Activated naive CD8-positive, alpha-beta T cell treated with anti-CD3 and anti-CD28 coated beads, Interleukin-2, amount 50 U/mL, for 16 hours (primary cell): ENCODE data around the gene CLEC19A.
"Not testable (repeated sequence)": the region's sequence is repeated elsewhere in the genome, so short reads cannot be mapped to it uniquely, and the experiment has no call there.

ENCODE experiments used
- DNase-seq: peaks from one replicate; pipeline ENCODE4 v3.0.0-alpha.2; 2020; ENCODE audit warnings: low read depth, low spot score

The CLEC19A gene

GRCh38 chr16:19286827-19287226 lies 1.3 kb downstream of the CLEC19A start:
- no peak for DNase-seq

GRCh38 chr16:19287241-19287640 lies 1.7 kb downstream of the CLEC19A start:
- DNase-seq = no peak

GRCh38 chr16:19288872-19289799 lies 3.6 kb downstream of the CLEC19A start:
- DNase-seq = no peak

GRCh38 chr16:19289811-19290485 lies 4.4 kb downstream of the CLEC19A start:
- DNase-seq = no peak

- no peak for DNase-seq
Measured at GRCh38 chr16:19290860-19291259, 5.3 kb downstream of the CLEC19A start.

- DNase-seq = no peak
Measured at GRCh38 chr16:19291475-19291874, 5.9 kb downstream of the CLEC19A start.

GRCh38 chr16:19292186-19292585 lies 6.7 kb downstream of the CLEC19A start:
- DNase-seq = no peak

- DNase-seq = no peak
Measured at GRCh38 chr16:19294156-19294649, 8.7 kb downstream of the CLEC19A start.

GRCh38 chr16:19295393-19295792 lies 9.9 kb downstream of the CLEC19A start:
- DNase-seq = no peak

GRCh38 chr16:19297454-19297853 lies 11.9 kb downstream of the CLEC19A start:
- no peak for DNase-seq

DNA sequence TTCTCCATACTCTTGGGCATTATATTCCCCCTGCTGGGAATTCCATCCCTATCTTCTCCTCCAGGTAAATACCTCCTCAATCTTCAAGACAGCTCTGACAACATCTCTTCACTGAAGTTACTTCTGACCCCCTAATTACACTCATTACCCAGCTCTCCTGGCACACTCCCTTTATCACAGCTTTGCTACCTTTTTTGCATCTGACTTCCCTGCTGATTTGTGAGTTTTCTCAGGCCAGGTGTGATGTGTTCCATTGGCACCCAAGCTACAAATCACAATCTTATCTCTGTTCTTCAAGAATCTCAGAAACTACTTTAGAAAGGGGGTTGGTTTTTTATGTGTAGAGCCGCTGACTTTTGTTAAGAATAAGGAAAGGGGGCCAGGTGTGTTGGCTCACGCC lies 14.0 kb downstream of the CLEC19A start:
- no peak for DNase-seq

DNA sequence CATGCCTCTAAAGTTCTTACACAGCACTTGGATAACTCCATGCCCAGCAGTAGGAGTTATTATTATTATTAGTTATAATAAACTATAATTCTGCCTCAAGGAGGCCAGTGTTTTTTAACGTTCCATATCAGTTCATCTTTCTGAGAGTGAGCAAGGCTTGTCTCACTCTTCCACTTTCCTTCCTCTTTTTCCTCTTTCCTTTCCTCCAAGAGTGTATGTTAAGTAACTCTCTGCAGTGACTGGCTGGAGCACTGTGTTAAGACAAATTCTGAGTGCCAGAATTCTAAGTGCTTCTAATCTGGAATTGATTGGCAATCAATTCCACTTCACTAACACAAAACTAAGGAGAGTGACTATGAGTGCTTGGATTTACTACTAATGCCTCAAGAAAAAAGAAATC lies 16.4 kb downstream of the CLEC19A start:
- no peak for DNase-seq

DNA sequence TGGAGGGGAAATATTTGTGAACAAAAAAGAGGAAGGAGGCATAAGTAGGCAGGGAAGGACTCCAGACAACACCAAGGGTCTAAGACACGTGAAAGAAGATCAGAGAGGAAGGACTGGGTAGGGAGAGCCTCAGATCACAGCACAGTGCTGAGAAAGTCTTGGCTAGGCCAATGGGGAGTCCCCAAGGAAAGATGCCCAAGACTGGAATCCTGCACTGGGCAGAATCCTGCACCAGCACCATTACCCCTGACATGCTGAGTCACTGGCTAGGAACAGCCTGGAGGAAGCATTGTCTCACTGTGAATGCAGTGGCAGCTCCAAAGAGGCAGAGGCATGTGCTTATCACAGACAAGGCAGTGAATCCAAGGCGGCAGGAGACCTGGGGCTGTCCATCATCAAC lies 19.2 kb downstream of the CLEC19A start:
- DNase-seq = no peak

DNA sequence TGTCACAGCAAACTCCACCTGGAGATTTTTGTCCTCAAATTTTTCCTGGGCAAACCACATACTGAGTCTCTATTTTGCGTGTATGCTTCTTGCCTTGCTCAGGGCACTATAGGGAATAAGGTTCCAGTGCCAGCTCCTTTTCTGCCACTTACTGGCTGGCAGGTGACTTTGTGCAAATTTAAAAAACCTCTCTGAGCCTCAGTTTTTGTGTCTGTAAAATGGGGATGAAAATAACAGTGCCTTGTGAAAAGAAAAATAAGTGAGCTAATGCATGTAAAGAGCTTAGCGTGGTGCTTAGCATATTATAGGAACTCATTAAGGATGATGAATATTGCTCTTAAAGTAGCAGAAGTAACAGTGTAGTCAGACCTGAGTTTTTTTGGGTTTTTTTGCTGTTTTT lies 19.9 kb downstream of the CLEC19A start:
- no peak for DNase-seq

GRCh38 chr16:19307587-19308241 lies 22.2 kb downstream of the CLEC19A start:
- DNase-seq = no peak

- DNase-seq = no peak
Measured at GRCh38 chr16:19308392-19308791, 22.9 kb downstream of the CLEC19A start.

GRCh38 chr16:19309178-19309577 lies 23.6 kb downstream of the CLEC19A start:
- no peak for DNase-seq

DNA sequence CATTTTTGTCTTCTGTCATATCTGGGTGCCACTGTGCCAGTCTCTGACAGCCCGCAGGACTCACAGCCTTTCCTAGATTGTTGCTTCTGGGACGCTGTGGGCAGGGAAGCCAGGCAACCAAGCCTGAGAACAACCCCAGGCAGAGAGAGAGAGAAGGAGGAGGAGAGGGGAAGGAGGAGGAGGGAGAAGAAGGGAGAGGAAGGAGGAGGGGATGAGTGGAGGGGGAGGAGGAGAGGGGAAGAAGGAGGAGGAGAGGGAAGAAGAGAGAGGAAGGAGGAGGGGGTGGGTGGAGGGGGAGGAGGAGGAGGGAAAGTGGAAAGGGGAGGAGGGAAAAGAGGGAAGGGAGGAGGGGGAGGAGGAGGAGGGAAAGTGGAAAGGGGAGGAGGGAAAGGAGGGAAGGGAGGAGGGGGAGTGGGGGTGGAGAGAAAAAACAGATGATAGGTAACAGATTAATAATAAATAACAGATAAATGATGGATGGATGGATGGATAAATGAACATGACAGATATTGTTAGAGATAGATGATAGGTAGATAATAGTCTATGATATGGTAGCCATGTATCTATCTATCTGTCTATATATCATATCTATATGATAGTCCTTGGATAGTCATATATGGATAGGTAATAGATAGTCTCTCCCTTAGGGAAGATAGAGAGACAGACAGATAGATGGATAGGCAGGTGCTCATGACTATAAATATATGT lies 29.3 kb downstream of the CLEC19A start:
- no peak for DNase-seq

GRCh38 chr16:19315889-19316433 lies 30.4 kb downstream of the CLEC19A start:
- no peak for DNase-seq

DNA sequence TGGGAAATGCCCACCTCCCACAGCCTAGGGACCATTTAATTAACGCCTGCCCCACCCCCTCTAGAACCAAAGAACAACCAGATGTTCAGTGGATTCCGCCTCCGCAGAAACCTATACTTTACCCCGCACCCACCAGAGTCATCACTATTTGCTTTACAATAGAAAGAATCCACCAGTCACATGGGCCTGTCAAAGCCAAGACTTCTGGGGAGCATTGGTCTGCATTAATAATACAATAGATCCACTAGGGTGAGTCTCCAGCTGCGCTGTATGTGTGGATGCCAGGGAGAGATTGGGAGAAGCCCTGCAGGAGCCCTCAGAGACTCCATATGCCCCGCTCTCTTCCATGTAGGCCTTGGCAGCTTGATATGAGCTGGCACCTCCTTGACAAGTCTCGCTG lies 31.3 kb downstream of the CLEC19A start:
- no peak for DNase-seq

GRCh38 chr16:19321186-19321585 lies 35.7 kb downstream of the CLEC19A start:
- not testable (repeated sequence) for DNase-seq
